Left kidney (tissue), 2 donors: ENCODE measurements around the gene PPL. TPM values are rescaled to one million over a fixed set of nuclear protein-coding genes. Genes with fewer than 3 reads are reported as not detected.
"Not testable (repeated sequence)": the region's sequence is repeated elsewhere in the genome, so short reads cannot be mapped to it uniquely, and the experiment has no call there.

Experiments used
- DNase-seq: peaks from one replicate; pipeline ENCODE4 v3.0.0-alpha.2; 2013
- polyA plus RNA-seq: library from polyadenylated mRNA; unstranded; fragments of 120-200 nt; gene quantifications from one replicate; pipeline ENCODE4 v1.2.1, GENCODE V29; 2013; ENCODE audit not compliant: insufficient read length

PPL gene
- polyA plus RNA-seq, 1 donor: 30.3 TPM

DNA sequence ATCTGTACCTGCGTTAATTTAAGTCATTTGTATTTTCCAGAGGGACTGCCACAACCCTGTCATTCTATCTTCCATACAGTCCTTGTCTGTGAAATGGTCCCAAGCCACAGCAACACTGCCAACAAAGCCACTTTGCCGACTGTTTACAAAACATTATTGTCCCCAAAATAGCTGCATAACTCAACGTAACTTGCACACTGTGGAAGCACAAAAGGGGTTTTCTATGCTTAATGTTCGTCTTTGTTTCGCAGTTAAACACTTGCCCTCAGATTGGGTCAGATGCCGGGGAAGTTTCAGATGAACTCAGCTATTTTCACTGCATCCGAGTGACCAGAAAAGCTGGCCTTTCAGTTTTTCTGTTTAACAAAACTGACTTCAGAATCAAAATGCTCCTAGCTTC, 25.8 kb upstream of the PPL start:
- DNase-seq: no peak

DNA sequence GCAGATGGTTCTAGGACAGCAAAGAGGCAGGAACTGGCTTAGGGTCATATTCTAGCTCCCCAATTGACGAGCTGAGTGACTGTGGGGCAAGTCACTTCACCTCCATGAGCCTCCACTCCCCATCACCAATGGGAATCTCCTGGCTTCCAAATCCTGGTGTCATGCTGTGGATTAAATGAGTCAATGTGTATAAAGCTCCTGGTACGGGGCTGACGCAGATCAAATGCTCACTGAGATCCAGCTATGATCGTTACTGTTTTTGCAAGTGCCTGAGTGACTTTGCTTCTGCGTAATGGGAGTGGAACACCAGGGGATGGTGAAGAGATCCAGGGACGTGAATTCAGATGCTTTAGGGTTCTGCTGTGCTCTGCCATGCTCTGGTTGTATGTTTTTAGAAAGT, 23.6 kb upstream of the PPL start:
- no peak for DNase-seq

DNA sequence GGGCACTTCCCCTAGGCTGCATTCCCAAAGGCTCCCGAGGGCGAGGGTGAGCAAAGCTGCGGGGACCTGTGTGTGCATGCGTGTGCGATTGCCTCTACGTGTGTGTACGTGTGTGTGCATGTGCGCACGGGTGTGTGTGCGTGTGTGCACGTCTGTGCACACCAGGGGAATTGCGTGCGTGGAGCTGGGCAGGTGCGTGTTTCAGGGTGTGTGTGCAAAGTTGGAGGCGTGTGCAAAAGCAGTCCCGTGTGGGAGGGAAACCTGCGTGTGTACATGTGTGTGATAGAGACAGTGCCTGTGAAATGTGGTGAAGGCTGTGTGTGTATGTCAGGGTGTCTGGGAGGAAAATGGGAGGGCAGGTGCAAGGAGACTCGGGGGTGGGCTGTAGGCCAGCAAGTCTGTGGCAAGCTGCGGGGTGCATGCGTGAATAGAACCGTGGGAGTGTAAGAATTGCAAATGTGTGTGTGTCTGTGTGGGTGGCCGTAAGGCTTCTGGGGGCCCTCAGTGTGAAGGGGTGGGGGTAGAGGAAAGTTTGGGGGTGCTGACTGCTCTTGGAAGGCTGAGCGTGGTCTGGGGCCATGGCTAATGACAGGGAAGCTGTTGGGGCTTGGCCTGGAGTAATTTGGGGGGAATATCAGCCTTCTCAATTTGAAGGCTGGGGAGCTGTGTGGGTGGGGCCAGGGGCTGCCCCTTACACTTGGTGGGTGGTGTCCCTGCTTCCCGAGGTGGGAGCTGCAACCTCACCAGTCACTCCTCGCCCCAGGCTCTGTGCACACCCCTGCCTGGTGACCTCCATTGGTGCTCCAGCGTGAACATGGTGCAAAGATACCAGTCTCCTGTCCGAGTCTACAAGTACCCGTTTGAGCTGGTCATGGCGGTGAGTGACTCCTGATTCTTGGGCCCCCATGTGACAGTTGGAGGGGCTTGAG, 21.8 kb upstream of the PPL start:
- no peak for DNase-seq

DNA sequence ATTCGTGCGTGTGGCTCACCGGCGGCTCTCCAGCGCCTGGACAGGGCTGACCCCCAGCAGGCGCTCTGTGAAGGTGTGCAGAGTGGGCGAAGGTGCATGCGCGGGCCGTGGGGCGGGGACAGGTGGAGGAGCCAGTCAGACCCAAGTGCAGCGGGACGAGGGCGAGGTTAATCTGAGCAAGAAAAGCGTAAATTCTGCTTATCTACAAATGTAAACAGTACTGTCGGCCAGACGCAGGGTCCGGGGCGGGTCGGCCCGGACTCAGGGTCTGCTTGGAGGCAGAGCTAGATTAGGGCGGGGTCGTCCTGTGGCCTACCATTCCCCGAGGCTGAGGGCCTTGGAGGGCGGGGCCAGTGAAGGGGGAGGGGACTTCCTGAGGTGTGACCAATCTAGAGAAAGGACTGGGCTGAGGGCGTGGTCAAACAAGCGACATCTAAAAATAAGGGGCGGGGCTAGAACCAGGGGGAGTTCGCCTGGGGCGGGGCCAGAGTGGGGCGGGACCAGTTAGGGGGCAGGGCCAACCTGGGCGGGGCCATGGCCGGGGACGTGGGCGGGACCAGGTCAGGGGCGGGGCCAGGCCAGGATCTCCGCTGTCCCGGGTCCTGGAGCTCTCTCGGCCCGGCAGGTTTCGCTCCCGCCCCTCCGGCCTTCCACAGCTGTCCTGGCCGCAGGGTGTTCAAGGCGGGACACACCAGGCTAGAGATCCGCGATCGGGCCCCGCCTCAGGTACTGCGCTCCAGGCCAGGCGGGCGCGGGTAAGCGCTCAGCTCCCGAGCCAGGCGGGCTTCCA, 21.0 kb upstream of the PPL start, which contains the start of gene SEC14L5:
Gene SEC14L5 (plus strand): TSS at position 611 of the 790 bp plus-strand sequence. CDS start 994 bp downstream, outside the sequence.
- DNase-seq: peak; percentile 96

DNA sequence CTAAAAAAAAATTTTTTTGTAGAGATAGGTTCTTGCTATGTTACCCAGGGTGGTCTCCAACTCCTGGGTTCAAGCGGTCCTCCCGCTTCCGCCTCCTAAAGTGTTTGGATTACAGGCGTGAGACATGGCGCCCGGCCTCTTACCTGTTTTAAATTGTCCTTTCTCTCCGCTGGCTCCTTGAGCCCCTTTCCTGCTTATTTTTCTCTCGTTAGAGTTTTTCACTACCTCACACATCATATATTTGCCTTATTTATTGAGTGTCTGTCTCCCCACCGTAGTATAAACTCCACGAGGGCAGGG, 20.4 kb upstream of the PPL start:
- no peak for DNase-seq

DNA sequence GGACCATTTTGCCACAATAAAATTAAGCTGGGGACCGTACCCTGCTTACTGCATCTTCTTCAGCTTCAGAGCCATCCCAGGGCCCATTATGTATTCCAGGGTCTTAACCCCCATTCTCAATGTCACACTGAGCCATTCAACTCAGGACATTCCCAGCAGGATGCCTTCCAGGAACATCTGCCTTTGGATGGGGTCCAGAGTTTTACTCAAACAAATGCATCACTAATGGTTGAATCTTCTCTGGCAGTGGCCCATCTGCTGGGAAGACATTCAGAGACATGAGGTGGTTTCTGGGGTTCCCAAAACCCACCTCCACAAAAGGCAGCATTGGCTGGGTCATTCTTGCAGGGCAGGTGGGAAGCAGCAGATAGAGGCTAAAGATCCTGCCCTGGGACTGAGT, 17.8 kb upstream of the PPL start:
- DNase-seq: no peak

DNA sequence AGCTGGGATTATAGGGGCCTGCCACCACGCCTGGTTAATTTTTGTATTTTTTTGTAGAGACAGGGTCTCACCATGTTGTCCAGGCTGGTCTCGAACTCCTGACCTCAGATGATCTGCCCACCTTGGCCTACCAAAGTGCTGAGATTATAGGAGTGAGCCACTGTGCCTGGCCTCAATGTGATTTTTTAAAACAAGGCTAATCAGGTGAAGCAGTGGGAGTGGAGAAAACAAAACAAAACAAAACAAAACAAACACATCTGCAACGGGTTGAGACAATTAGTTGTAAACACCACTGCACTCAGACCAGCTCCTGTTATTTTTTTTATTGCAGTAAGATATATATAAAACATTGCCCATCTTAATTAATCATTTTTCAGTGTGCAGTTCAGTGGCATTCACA, 14.6 kb upstream of the PPL start:
- not testable (repeated sequence) for DNase-seq

DNA sequence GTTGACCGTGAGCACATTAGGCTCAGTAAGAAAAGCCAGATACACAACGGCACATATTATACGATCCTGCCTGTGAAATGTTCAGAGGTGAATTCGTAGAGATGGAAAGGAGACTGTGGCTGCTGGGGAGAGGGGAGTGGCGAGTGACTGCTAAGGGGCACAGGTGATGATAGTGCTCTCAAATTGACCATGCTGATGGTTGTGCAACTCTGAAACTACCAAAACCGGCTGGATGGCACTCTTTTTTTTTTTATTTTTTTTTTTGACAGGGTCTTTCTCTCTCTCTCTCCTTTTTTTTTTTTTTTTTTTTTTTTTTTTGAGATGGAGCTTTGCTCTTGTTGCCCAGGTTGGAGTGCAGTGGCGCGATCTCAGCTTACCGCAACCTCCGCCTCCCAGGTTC, 13.0 kb upstream of the PPL start:
- DNase-seq: no peak

DNA sequence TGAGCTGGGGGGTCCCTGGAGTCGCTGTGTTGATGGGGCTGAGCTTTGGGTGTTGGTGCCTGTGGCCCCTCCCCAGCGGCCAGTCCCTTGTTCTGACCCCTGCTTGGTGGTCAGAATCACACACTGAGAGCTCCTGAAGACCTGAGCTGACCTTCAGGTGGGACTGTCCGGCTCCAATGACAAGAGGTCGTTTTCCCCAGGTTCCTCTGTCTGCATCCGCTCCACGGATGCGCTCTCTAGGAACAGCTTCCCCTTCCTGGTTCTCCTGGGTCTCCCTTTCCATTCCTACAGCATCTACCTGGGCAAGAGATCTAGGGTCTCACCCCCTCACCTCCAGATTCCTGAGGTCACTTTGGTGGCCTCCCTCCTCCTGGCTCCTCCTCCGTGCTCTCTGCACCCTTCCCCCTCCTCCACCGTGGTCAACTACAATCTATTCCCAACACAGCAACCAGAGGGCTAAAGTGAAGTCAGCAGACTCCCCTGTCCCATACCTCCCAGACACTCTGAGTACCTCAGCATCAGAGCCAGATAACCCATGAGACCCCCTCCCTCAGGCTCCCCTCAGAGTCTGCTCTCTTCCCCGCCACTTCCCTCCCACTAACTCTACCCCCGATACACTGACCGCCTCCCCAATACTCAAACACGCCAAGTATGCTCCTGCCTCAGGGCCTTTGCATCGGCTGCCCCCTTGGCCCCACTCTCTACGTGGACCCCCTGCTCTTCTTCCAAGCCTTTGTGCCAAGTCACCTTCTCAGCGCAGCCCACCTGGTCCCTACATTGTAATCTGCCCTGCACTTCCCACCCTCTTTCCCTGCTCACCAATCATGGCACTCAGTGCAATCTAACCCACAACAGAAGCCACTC, 12.2 kb upstream of the PPL start:
- no peak for DNase-seq

DNA sequence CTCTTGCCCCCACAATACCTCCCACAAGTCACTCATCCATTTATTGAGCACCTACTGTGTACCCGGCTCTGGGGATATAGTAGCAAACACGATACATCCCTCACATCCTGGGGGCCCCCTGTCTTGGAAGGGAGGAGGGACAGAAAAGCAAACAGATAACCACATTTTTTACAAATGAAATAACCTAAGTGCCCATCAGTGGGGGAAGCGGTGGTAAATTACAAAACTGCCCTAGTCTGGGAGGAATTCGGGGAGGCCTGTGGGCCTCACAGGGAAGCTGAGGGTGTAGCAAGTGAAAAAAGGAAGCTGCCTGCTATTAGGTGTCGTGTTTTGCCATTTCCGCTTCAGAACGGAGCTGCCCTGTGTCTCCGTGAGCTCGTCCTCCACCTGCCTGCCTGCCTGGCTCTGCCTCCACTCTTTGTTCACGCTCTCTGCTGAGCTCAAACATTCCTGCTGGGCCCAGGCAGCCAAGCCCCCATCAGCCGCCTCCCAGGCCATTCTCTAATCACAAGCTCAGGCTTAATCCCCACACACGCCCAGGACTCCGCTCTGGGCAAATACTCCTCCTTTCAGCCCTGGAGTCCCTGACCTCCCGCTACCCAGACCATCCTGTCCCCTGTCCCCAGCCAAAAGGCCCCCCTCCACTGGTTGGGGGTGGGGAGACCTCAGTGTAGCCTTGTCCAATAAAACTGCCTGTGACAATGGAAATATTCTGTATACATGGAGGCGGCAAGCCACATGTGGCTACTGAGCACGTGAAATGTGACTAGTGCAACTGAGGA, 11.0 kb upstream of the PPL start:
- DNase-seq: no peak

DNA sequence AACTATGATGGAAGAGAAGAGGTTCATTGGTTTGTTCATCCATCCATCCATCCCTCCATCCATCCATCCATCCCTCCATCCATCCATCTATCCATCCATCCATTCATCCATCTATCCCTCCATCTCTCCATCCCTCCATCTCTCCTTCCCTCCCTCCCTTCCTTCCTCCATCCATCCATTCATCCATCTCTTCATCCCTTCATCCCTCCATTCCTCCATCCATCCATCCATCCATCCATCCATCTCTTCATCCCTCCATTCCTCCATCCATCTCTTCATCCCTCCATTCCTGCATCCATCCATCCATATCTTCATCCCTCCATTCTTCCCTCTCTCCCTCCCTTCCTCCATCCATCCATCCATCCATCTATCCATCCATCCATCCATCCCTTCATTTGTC, 10.0 kb upstream of the PPL start:
- DNase-seq: no peak

DNA sequence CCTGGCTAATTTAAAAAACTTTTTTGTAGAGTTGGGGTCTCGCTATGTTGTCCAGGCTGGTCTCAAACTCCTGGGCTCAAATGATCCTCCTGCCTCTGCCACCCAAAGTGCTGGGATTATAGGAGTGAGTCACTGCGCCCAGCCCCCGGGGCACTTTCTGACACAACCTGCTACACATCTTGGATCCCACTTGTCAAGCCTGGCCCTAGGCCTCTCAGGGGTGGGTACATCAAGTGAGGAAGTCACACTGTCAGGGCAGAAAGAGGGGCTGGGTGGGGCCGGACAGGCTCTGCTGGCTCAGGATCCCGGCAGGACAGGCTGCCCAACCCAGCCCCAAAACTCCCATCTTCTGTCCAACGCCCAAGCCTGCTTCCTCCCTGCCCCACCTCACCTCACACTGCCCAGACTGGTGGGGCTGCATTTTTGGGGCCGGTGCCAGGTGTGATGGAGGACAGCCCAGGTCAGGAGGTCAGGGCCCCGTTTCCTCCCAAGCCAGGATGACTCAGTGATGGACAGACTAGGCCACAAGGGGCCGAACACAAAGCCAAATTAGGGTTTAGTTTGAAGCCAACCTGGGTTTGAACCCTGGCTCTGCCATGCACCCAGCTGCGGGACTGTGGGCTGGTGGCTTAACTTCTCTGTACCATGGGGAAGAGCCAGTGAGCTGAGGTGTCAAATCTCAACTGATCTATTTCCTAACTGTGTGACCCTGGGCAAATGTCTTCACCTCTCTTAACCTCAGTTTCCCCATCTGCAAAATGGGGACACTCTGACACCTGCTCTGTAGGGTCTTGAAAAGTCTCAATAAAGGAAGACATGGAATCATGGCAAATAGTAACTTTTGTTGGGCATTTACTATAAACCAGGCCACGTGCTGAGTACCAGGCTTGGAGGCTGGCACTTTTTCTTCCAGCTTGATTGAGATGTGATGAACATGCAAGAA, 8.9 kb upstream of the PPL start:
- DNase-seq: no peak

DNA sequence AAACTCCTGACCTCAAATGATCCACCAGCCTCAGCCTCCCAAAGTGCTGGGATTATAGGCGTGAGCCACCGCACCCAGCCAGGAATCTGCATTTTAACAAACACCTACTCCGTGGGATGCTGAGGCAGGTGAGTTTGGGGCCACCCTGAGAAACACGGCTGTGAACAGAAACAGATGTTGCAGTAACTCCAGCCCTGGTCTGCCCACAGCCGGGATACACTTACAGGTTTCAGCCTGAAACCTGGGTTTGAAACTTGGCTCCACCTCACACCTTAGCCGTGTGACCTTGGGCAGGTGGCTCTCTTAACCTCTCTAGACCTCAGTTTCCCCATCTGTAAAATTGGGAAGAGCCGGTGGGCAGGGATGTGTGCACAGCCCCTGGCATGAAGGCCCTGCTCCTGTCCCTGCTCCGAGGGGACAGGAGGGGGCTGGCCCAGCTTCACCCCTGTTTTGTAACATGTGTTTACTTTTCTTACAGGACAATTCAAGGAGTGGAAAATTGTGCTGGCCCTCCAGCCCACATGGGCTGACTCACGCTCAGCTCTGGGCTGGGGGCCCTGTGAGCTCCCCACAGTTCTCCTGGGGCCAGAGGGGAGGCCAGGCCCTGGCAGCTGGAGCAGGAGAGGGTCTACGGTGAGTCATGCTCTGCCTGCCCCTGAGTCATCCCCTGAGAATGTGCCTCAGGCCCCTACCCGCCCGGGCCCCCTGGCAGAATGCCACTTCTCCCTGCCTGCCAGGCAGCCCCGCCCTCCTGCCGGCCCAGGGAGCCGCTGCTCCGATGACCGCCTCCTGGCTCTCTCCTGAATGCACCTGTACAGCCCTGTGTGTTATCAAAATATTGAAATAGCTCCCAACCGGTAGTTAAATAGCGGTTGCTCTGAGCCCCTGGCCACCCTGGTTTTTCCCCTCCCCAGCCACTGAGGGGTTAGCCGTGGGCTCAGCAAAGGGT, 7.7 kb upstream of the PPL start:
- peak; percentile 63 for DNase-seq

DNA sequence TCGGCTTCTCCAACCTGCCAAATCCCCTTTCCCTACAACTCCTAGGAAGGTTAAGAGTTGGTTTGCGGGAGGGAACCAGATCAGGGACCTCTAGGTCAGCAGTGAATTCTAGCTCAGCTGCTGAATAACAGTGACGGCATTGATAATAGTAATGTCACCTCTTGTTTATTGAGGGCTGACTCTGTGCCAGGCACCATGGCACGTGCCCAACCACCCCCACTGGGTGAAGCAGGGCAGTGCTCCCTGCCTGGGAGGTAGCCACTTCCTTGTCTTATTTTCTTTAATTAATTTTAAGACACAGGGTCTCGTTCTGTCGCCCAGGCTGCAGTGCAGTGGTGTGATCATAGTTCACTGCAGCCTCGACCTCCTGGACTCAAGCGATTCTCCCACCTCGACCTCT, 5.5 kb upstream of the PPL start:
- no peak for DNase-seq

DNA sequence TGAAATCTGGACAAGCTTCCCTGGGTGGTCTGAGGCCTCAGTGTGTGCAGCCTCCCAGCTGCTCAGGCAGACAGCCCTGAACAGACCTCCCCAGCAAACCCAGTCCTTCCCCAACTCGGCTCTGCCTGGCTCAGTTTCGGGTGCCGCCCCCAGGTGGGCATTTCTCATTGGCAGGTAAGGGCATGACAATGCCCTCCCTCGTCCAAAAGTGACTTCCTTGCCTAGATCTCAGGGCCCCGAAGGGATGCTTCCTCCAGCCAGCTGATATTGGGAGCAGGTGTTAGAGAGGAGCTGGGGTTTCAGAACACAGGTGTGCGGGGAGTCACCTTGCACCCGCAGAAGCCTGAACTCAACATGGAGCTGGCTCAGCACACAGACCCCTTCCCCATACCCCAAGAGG, 3.8 kb upstream of the PPL start:
- no peak for DNase-seq

DNA sequence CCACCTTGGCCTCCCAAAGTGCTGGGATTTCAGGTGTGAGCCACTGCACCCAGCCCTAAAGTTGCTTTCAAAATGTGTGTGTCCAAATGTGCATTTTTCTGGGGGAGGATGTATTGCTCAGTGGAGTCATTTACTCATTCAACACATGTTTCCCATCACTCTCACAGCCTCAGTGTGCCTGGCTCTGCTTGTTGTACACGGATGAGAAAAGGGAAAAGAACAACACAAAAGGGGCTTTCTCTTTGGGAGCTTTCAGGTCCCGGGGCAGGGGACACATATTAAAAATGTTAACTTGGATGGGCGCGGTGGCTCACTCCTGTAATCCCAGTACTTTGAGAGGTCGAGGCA, 1.7 kb upstream of the PPL start:
- DNase-seq: no peak

DNA sequence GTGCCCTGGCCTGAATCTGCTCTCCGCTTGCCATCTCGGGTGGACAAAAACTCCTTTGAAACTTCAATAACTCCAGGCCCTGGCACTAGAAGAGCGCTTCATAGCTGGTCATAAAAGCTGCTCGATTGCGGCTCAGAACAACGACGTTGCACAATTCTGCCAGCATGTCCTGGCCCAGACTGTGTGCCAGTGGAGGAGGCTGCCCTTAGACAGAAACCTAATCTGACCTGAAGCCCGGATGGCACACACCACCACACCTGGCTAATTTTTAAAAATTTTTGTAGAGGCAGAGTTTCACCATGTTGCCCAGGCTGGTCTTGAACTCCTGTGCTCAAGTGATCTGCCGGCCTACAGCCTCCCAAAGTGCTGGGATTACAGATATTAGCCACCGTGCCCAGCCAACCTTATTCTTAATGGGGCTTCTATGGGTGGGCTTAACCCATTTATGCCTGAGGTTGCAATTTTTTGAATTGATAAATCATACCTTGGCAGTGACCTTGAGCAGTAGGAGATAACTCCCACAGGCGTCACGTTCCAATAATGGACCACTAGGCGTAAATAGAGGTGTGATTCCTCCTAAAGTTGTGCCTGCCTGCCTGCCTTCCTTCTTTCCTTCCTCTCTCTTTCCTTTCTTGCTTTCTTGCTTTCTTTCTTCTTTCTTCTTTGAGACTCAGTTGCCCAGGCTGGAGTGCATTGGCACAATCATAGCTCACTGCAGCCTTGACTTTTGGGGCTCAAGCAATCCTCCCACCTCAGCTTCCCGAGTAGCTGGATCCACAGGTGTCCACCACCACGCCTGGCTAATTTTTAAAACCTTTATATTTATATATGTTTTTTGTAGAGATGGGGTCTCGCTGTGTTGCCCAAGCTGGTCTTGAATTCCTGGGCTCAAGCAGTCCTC, 1.1 kb upstream of the PPL start:
- DNase-seq: no peak
